Osteoblast (primary cell): ENCODE data around the gene PTBP3. TPM values are rescaled to one million over a fixed set of nuclear protein-coding genes. Genes with fewer than 3 reads are reported as not detected.
"Not testable (repeated sequence)": the region's sequence is repeated elsewhere in the genome, so short reads cannot be mapped to it uniquely, and the experiment has no call there.

ENCODE experiments used
- DNase-seq: peaks from one replicate; pipeline ENCODE4 v3.0.0; 2011; ENCODE audit warnings: low spot score, mixed read lengths; ENCODE audit not compliant: insufficient read length; ENCODE audit errors: missing footprints
- H2AFZ ChIP-seq: 2 replicates; pipeline ENCODE4 v1.6.0; 2011; ENCODE audit warnings: mild to moderate bottlenecking, low read length
- H3K27ac ChIP-seq: 2 replicates; pipeline ENCODE4 v1.5.1; 2011; ENCODE audit warnings: mild to moderate bottlenecking, low read depth, low read length, moderate library complexity
- H3K27me3 ChIP-seq: 2 replicates; pipeline ENCODE4 v1.6.0; 2012; ENCODE audit warnings: mild to moderate bottlenecking, control low read depth, inconsistent platforms, low read length, moderate library complexity; ENCODE audit not compliant: insufficient read depth
- H3K36me3 ChIP-seq: 2 replicates; pipeline ENCODE4 v1.5.1; 2011; ENCODE audit warnings: mild to moderate bottlenecking, low read length, control low read depth, moderate library complexity; ENCODE audit not compliant: insufficient read depth
- H3K4me1 ChIP-seq: 2 replicates; pipeline ENCODE4 v1.5.1; 2011; ENCODE audit warnings: mild to moderate bottlenecking, low read length, control low read depth, moderate library complexity; ENCODE audit not compliant: insufficient read depth
- H3K4me2 ChIP-seq: 2 replicates; pipeline ENCODE4 v1.6.0; 2011; ENCODE audit warnings: mild to moderate bottlenecking, low read length; ENCODE audit not compliant: insufficient read depth
- H3K4me3 ChIP-seq: fragments of 200-600 bp; sonication (generic); 3 replicates; pipeline ENCODE4 v1.5.1; 2012; ENCODE audit warnings: mild to moderate bottlenecking, low read length, inconsistent platforms; ENCODE audit not compliant: insufficient read depth
- H3K79me2 ChIP-seq: 2 replicates; pipeline ENCODE4 v1.6.0; 2012; ENCODE audit warnings: mild to moderate bottlenecking, low read length, control low read depth, inconsistent platforms; ENCODE audit not compliant: insufficient read depth
- H3K9me3 ChIP-seq: 2 replicates; pipeline ENCODE4 v1.5.1; 2011; ENCODE audit warnings: low read depth, low read length, control low read depth
- H4K20me1 ChIP-seq: 2 replicates; pipeline ENCODE4 v1.6.0; 2012; ENCODE audit warnings: mild to moderate bottlenecking, low read length, control low read depth; ENCODE audit not compliant: insufficient read depth
- total RNA-seq: library from RNA; depleted of rRNA; stranded (reverse); fragments of >200 nt; gene quantifications from 2 replicates; pipeline ENCODE4 v1.2.3, GENCODE V29; 2012
- TF ChIP-seq, protein P1 (sequence below): IDR thresholded peaks from 2 replicates; pipeline ENCODE4 v1.5.1; 2011; ENCODE audit warnings: mild to moderate bottlenecking, low read depth, low read length, moderate library complexity; ENCODE audit errors: extremely low read depth

Gene PTBP3
- total RNA-seq, 1 donor, result 42.0 TPM

DNA sequence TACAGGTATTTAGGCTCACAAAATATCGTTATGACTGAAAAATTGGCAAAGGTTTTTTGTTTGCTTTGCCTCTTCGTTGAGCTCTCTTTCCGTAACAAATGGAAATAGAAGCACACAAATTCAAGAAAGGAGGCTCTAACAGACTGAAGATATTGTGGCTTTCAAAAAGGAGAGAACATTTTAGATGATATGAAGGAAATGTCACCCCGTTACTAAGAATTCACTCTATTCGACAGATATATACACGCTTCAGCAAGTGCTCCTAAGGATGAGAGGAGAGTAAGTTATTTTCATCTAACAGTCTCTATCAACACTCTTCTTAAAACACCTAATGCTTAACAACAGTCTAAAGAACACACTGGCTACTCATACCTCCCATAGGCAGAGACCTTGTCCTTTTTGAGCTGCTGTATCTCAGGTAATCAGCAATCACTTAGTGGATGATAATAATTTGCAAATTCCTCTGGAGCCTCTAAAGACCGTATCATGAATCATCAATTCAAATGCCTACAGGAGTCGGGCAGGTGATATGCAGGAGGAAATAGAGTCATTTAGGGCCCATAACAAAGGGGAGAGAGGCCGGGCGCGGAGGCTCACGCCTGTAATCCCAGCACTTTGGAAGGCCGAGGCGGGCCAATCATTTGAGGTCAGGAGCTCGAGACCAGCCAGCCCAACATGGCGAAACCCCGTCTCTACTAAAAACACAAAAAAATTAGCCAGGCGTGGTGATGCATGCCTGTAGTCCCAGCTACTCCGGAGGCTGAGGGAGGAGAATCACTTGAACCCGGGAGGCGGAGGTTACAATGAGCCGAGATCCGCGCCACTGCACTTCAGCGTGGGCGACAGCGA, 45.1 kb upstream of the PTBP3 start:
- H4K20me1 ChIP-seq, result peaks cover 5% of the 10 kb centered on the region
- peaks cover 39% of the 10 kb centered on the region for H3K79me2 ChIP-seq
- no peaks in the 10 kb centered on the region for H3K9me3 ChIP-seq
- peak overlapping the region; percentile 87 for H3K4me2 ChIP-seq
- DNase-seq, result peak; percentile 51
- no peaks in the 10 kb centered on the region for H3K36me3 ChIP-seq
- peak overlapping the region; percentile 82 for H2AFZ ChIP-seq
- peak overlapping the region; percentile 78 for H3K27ac ChIP-seq
- peaks cover 20% of the 10 kb centered on the region for H3K4me1 ChIP-seq
- TF ChIP-seq, protein P1, sequence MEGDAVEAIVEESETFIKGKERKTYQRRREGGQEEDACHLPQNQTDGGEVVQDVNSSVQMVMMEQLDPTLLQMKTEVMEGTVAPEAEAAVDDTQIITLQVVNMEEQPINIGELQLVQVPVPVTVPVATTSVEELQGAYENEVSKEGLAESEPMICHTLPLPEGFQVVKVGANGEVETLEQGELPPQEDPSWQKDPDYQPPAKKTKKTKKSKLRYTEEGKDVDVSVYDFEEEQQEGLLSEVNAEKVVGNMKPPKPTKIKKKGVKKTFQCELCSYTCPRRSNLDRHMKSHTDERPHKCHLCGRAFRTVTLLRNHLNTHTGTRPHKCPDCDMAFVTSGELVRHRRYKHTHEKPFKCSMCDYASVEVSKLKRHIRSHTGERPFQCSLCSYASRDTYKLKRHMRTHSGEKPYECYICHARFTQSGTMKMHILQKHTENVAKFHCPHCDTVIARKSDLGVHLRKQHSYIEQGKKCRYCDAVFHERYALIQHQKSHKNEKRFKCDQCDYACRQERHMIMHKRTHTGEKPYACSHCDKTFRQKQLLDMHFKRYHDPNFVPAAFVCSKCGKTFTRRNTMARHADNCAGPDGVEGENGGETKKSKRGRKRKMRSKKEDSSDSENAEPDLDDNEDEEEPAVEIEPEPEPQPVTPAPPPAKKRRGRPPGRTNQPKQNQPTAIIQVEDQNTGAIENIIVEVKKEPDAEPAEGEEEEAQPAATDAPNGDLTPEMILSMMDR, result no peak
- H3K27me3 ChIP-seq, result no peaks in the 10 kb centered on the region
- H3K4me3 ChIP-seq, result peak overlapping the region; percentile 73

DNA sequence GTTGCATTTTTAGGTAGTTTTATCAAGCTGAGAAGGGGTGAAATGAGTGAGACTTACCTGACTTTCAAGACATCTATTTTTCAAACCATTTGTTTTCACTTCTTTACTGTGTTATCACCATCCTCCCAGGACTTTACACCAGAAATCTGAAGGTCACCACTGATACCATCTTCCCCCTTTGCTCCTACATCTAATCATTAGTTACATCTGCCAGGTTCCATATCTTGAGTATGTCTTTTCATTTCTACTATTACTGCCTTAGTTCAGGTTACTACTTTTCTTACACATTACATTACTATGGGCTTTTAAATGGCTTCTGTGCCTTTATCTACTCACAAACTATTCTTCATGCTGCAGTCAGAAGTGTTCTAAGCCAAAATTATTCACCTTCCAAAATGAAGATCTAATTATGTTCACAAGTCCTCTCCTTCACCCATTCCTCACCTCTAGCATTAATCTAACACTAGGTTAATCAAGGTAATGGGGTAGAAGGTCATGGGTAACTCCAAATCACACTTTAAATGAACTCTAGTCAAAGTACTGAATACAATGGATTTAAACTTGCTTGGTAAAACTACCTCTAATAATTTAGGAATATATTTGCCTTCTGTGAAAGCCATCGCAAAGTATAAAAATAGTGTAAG, 44.4 kb upstream of the PTBP3 start:
- H3K4me2 ChIP-seq, result peak overlapping the region; percentile 87
- H3K27ac ChIP-seq, result no peak overlapping the region
- H3K79me2 ChIP-seq, result peaks cover 33% of the 10 kb centered on the region
- peak overlapping the region; percentile 82 for H2AFZ ChIP-seq
- peaks cover 5% of the 10 kb centered on the region for H4K20me1 ChIP-seq
- TF ChIP-seq, protein P1, result no peak
- H3K27me3 ChIP-seq, result no peaks in the 10 kb centered on the region
- H3K4me3 ChIP-seq, result peak overlapping the region; percentile 73
- H3K36me3 ChIP-seq, result no peaks in the 10 kb centered on the region
- no peak for DNase-seq
- H3K9me3 ChIP-seq, result no peaks in the 10 kb centered on the region
- peaks cover 19% of the 10 kb centered on the region for H3K4me1 ChIP-seq

DNA sequence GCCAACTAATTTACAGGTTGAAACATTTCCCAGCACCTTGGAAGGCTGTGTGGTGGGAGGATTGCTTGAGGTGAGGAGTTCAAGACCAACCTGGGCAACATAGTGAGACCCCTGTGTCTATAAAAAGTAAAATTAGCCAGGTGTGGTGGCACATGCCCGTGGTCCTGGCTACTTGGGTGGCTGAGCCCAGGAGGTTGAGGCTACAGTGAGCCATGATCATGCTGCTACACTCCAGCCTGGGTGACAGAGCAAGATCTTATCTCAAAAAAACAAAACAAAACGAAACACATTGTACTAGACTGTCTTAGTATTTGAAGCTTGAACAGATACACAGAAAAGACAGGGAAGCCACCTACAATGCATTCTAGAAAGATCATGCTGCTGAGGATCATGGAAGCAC, 43.7 kb upstream of the PTBP3 start:
- H3K27me3 ChIP-seq, result no peaks in the 10 kb centered on the region
- peaks cover 17% of the 10 kb centered on the region for H3K4me1 ChIP-seq
- TF ChIP-seq, protein P1, result no peak
- H3K4me3 ChIP-seq, result no peak overlapping the region
- no peak for DNase-seq
- no peak overlapping the region for H2AFZ ChIP-seq
- no peaks in the 10 kb centered on the region for H3K9me3 ChIP-seq
- peaks cover 26% of the 10 kb centered on the region for H3K79me2 ChIP-seq
- H3K27ac ChIP-seq, result no peak overlapping the region
- H4K20me1 ChIP-seq, result no peaks in the 10 kb centered on the region
- H3K4me2 ChIP-seq, result peak overlapping the region; percentile 87
- no peaks in the 10 kb centered on the region for H3K36me3 ChIP-seq

DNA sequence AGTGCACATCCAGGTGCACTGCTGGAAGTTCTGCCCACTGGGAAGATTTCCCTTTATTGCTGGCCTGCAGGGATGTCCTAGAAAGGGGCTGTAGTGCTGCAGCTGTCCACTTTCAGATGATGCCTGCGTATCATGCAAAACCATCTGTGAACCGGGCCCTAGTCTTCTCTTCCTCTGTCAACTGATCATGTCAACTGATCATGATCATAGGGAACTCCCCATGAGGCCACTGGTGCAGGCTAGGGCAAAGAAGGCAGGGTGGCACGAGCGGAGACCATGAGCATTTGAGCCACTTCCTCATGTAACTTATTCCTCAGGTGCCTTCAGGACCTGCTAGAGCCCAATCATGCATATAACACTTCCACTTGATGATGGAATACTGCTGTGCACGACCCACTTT, 41.9 kb upstream of the PTBP3 start:
- Histone ChIP-seq H3K9me3 (no peaks in the 10 kb centered on the region), H3K4me2 (no peak overlapping the region), H3K79me2 (peaks cover 8% of the 10 kb centered on the region), H3K27me3 (no peaks in the 10 kb centered on the region), H3K4me1 (peaks cover 14% of the 10 kb centered on the region), H3K4me3 (no peak overlapping the region), H3K27ac (no peak overlapping the region), H4K20me1 (no peaks in the 10 kb centered on the region), H2AFZ (no peak overlapping the region), H3K36me3 (no peaks in the 10 kb centered on the region)
- TF ChIP-seq, protein P1, result no peak
- no peak for DNase-seq

DNA sequence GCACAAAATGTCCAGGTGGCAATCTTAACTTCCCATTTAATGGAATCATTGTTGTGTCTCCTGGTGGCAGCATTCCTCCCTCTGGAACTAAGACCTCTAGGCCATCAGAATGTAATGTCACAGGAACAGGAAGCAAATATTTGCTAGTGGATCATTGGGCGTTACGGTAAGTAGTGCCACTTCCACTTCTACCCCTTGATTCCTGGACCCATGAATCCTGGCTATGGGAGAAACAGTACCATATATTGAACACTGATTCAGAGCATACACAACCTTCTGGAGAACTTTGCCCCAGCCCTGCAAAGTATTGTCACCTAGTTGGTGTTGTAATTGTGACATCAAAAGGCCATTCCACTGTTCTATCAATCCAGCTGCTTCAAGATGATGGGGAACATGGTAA, 40.8 kb upstream of the PTBP3 start:
- H4K20me1 ChIP-seq, H3K9me3 ChIP-seq, H3K36me3 ChIP-seq, DNase-seq, H3K4me3 ChIP-seq, H3K79me2 ChIP-seq, H2AFZ ChIP-seq, H3K4me2 ChIP-seq, H3K27ac ChIP-seq, H3K27me3 ChIP-seq: not testable (repeated sequence)
- H3K4me1 ChIP-seq, result peaks cover 14% of the 10 kb centered on the region

DNA sequence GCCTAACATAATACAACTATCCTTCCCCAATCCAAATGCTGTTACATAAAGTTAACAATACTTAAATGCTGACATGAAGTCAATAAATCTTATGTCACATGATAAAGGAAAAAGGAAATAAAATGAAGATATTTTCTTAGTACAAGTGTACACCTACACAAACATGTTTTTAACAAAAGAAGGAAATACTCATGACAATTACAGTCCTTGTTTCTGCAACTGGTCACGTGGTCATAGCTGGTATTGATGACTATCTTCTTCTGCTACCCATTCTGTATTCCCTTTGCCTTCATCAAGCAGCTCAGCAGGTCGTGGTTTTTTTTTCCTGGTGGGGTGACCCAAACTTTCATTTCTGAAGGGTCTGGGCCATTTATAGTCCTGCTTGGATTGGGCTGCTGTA, 40.2 kb upstream of the PTBP3 start:
- not testable (repeated sequence) for H3K4me2 ChIP-seq, H3K9me3 ChIP-seq, H4K20me1 ChIP-seq, H2AFZ ChIP-seq, H3K36me3 ChIP-seq, H3K4me3 ChIP-seq, DNase-seq, H3K27me3 ChIP-seq, H3K79me2 ChIP-seq, H3K27ac ChIP-seq
- H3K4me1 ChIP-seq, result peaks cover 14% of the 10 kb centered on the region
